Measurements from ENCODE around the gene UCHL5.

DNA sequence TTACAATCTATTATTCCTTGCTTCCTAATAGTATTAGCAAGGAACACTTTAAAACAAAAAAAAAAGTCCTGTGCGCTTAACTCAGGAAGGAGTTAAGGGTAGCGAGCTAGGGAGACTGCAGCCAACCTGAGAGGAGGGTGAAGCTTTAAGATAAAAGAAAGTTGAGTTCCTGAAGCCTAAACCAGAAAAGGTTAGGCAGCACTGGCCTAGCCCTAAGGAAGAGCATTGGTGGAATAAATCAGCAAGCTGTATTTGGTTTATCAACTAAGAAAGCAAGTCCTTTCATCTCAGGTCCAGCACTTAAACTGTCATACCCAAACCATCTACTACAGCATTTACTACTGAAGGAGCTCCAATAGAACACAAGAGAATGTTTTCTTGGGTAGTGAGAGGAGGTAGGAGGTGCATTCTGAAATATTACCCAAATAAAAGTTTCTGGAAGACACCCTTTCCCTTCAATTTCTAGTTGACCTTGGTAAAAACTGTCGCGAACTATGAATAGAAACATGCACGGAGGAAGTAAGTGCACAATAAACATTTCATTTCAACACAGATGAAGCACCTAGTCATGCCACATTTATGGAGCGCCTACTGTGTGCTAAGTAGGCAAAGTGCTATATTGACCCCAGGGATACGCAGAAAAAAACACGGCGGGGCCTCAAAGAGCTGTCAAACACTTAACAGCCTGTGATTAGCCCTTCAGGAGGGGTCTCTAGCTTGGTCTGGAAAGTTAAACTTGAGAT lies 44.8 kb upstream of the UCHL5 start:
- no peak for TF ChIP-seq EZH2phosphoT487 (IDR thresholded peaks at IDR 0.05; ENCODE audit: insufficient read depth, low read depth)
- TF ChIP-seq EZH2 (IDR thresholded peaks at IDR 0.05; ENCODE audit: insufficient read depth, poor library complexity, severe bottlenecking): no peak

Measured in GM23248 (cell line).